ENCODE results near the gene LYRM4.

LYRM4 gene

GRCh38 chr6:5203546-5203945, 57.2 kb downstream of the LYRM4 start:
- no peak for DNase-seq

- DNase-seq: no peak
Observed at GRCh38 chr6:5202941-5203340, 57.8 kb downstream of the LYRM4 start.

GRCh38 chr6:5202206-5202605, 58.5 kb downstream of the LYRM4 start:
- no peak for DNase-seq

- no peak for DNase-seq
Observed at GRCh38 chr6:5201271-5201670, 59.5 kb downstream of the LYRM4 start.

GRCh38 chr6:5199702-5200101, 61.0 kb downstream of the LYRM4 start:
- no peak for DNase-seq

- DNase-seq: no peak
Observed at GRCh38 chr6:5199283-5199682, 61.5 kb downstream of the LYRM4 start.

- DNase-seq: no peak
Observed at GRCh38 chr6:5197084-5197483, 63.7 kb downstream of the LYRM4 start.

GRCh38 chr6:5192135-5192794, 68.5 kb downstream of the LYRM4 start:
- DNase-seq: no peak

GRCh38 chr6:5191722-5192121, 69.0 kb downstream of the LYRM4 start:
- no peak for DNase-seq

- no peak for DNase-seq
Observed at GRCh38 chr6:5191222-5191621, 69.5 kb downstream of the LYRM4 start.

GRCh38 chr6:5190507-5190906, 70.2 kb downstream of the LYRM4 start:
- peak; percentile 82 to 96 for DNase-seq

- no peak for DNase-seq
Observed at GRCh38 chr6:5188646-5189045, 72.1 kb downstream of the LYRM4 start.

- no peak for DNase-seq
Observed at GRCh38 chr6:5184878-5185277, 75.9 kb downstream of the LYRM4 start.

- DNase-seq: no peak
Observed at GRCh38 chr6:5184218-5184617, 76.5 kb downstream of the LYRM4 start.

GRCh38 chr6:5181510-5182317, 79.0 kb downstream of the LYRM4 start:
- peak; percentile 43 to 47 for DNase-seq

- DNase-seq: no peak
Observed at GRCh38 chr6:5180636-5181035, 80.1 kb downstream of the LYRM4 start.

- DNase-seq: no peak
Observed at GRCh38 chr6:5179917-5180316, 80.8 kb downstream of the LYRM4 start.

- DNase-seq: no peak
Observed at GRCh38 chr6:5178806-5179205, 81.9 kb downstream of the LYRM4 start.

GRCh38 chr6:5175635-5176034, 85.1 kb downstream of the LYRM4 start:
- no peak for DNase-seq

GRCh38 chr6:5174756-5175549, 85.8 kb downstream of the LYRM4 start:
- DNase-seq: no peak

GRCh38 chr6:5174244-5174643, 86.5 kb downstream of the LYRM4 start:
- no peak for DNase-seq

GRCh38 chr6:5173810-5174209, 86.9 kb downstream of the LYRM4 start:
- DNase-seq: no peak

- DNase-seq: no peak
Observed at GRCh38 chr6:5172897-5173474, 87.8 kb downstream of the LYRM4 start.
